GM19035 (cell line): ENCODE data around the gene SHF.

Experiments used
- ATAC-seq: cut with Tn5 transposase; IDR thresholded peaks from one replicate; pipeline ENCODE4 v1.9.1; 2021; ENCODE audit not compliant: unreplicated experiment

SHF gene

DNA sequence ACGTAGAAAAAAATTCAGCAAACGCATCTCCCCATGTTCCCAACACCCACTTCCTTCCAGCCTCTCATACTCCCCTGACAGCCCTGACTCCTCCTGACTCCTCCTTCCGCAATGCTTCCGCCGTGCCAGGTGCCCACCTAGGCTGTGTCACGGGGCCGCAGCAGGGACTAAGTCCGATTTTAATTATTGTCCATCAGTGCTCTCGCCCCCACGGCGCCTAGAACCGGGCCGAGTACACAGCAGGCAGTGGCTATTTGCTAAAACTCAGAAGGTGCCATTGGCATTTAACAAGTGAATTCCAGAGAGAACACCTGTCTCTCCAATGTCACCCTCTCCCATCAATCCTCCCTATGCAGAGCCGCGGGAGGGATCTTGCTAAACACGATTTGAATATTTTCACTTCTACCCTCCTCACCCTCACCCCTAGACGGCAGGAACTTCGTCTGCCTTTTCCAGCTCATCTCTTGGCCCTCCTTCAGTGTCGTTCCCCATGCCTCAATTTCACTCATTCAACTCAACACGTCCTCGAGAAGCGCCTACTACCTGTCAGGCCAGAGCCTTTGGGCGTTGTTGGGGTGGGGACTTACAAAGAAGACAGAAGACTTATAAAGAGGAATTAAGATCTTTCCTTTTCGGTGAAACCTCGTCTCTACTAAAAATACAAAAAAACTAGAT lies 11.5 kb upstream of the SHF start:
- ATAC-seq: peak; percentile 13

DNA sequence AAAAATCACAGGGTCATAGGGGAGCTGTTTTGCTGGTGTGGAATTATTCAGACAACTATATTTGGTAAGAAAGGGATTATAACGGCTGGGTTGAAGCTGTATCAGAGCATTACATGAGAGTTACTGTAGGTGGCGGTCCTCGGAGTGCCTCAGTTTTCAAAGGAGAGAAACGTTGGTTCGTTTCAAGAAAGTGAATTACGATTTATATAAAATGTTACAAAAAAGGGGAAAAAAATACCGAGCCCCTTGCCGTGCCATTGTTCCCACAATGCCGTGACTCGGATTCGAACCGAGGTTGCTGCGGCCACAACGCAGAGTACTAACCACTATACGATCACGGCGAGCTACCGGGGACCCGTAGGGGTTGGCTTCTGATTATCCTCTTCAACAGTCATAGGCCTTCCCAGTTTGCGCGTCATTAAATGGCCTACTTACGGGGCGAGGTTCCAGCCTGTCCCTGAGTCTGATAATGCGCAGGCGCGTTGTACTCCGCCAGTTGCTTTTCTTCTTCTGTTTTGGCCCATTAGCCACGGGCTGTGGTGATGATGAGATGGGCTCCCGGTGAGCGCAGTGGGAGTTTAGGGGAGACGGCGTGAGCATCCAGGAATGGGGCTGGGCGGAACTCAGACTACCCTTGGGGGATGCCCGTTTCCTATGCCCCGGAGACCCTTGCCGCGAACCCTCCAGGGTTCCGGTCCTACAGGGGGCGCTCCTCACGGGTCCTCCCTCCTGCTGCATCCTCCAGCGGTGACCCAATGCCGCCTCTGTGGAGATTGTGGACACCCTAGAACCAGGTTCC lies 10.8 kb upstream of the SHF start:
- peak; percentile 66 for ATAC-seq

DNA sequence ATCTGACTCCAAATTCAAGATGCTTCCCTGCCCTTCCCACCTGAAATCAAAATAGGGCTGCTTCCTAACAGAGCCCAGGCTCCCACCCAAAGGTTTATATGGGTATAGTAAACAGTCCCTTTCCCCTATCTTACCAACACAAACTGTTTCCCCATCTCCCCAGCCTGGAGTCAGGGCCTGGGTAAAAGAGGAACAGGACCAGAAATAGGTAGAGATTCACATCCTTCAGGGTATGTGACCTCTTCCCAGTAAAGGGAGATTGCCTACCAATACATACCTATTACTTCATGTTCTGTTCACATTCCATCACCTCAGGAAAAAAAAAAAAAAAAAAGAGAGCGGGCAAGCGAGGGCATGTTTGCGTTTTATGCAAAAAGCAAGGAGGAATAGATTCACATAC lies 9.7 kb upstream of the SHF start:
- ATAC-seq: no peak

DNA sequence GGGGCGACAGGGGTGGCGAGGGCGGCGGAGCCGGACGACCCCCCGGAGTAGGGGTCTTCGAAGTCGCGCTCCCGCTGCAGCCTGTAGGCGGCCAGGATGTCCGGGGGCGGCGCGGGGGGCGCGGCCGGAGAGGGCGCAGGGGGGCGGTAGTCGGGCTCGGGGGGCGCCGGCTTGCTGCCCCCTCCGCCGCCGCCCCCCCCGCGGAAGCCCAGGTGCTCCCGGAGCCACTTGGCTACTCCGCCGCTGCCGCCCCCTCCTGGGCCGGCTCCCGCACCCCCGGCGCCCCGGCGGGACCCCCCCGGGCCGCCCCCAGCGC lies 230 bp downstream of the SHF start:
- no peak for ATAC-seq

DNA sequence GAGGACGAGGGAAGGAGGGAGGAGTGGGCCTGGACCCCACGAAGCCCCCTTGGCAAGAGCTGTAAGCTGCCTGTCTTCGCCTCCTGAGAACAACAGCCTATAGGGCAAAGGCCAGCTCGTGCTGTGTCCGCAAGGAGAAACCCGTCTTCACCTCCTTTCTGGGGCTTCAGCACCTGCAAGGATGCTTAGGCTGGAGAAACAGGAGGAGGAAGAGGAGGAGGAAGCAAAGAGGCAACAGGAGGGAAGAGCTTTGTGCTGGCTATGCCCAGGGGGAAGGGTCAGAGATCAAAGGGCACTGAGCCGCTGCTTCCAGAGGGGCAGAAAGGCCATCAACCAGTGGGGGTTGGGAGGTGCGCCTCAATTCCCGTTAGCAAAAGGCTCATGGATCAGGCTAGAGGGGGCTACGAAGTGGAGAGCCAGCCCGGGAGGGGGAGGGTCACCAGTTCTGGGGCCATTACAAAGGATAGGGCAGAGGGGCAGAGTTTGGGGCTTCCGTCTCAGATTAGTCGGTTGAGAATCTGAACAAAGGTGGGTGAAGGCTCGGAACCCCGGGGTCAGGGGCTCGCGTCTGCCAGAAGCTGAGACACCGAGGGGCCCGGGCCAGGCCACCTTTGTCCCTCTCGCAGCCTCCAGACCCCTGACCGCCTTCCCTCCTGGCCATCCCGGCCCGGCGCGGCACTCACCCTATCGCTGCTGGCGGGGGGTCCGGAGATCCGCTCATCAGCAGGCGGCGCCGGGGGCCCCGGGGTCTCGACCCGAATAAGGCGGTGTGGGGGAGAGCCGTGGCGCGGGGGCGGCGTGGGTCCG lies 792 bp downstream of the SHF start:
- ATAC-seq: no peak

DNA sequence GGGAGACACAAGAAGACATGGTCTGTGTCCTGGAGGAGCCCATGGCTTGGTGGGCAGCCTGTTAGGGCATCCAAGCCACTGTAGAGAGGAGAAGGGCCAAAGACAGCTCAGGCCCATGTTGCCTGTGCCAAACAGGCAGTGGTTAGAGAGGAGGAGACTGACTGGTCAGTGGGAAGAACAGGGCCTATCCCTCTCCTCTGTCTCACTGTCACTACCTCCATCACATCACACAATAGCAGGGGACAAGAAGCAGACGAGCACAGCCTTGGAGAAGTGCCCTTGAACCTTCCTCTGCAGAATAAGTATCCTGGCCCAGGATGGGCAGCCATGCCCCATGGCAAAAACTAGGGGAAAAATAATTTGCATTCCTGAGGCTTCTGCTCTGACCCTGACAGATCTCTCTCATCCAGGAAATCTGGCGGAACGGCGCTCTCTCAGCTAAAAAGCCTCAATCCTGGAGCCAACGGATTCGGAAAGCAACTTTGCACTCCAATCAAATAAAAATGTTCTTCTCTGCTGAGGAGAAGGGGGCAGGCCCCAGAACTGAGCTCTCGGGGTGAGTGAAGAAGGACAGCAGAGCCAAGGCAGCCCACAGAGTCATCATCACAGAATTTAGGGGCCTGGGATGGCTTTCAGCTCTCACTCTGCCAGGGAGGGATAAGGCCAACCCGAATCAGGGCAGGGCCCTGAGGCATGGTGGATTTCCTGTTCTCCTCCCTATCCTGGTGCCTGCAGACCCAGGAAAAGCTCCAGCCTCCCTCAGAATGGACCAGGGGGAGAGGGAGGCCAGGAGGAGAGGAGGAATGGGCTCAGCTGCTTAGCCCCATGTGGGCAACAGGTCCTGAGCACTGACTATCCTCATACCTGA lies 1.6 kb downstream of the SHF start:
- no peak for ATAC-seq

DNA sequence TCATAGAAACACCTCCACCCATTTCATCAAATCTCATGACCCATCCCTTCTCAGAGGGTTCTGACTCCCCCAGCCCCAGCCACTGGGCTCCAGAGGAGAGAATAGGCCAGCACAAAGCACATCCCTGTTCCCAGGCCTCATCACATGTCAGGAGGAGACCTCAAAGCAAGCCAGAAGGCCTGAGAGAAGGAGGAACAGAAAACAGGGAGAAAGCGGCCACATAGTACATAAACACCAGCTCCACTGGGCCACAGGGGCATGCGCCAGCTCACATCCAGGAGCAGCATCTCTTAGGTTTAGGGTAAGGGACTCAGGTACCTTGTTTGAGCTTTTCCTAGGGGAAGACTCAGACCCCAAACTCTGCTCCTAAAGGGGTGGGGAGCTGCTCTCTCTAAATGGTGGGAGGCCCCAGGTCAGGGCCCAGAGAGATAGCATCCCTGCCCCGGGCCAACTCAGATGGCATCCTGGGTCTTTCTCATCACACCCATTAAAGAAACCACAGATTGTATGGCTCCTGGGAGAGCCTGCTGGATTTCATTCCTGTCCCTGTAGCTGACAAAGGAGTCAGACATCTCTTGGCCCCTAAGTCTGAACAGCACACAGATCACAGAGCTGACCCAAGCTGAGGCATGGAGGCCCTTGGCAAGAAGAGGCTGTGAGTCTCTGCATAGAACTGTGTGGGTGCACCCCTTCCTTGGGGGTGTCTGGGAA lies 2.5 kb downstream of the SHF start:
- ATAC-seq: no peak

DNA sequence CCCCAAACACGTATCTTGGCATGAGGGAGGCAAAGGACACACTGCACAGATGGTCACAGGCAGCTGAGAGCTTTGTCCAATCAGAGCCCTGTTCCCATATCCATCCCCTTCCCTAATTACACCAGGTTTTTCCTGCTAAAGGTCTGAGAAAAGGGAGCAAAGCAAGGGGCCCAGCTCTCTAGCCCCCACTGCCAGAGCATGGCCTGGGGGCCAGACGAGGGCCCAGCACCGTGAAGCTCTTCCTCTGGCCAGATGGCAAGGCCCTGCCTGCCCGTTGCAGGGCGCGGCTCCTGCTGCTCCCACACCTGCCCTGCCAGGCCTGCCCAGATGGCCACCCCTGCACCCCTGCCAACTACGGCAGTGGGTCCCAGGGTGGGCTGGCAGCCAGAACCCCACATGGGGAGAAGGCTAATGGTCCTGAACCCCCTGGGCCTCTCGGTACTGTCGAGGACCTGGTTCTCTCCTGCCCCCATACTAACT lies 3.2 kb downstream of the SHF start:
- ATAC-seq: no peak

DNA sequence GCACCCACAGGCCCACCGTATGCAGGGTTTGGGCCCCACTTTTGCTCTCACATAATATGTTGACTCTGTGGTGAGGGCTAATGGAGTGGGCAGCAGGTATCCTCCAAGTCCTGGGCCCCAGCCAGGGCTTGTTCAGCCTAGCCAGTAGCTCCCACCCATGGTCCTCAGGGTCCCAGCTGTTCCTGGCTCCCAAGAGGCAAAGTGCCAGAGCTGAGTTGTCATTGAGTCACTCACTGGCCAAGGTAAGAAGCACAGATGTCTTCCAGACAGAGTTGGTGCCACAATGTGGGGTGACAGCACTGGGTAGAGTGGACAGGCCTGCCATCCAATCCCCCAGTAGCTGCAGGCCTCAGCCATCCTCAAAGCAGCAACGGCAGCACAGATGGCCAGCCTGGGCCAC lies 4.3 kb downstream of the SHF start:
- no peak for ATAC-seq

DNA sequence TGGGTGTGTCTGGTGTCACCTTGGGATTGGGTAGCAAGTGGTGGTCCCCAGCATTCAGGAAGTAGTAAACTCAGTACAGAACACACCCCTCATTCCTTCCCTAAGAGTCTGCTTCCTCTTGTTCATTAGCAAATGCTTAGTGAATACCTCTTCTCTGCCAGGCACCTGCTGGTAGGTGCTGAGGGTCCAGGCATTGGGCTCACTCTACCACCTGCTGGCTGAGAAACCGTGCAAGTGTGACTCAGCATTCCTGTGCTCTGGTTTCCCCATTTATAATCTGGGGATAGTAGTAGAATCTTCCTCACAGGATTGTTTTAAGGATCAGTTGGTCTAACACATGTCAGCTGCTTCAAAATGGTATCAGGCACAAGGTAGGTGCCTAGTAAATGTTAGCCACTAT lies 4.8 kb downstream of the SHF start:
- ATAC-seq: no peak

DNA sequence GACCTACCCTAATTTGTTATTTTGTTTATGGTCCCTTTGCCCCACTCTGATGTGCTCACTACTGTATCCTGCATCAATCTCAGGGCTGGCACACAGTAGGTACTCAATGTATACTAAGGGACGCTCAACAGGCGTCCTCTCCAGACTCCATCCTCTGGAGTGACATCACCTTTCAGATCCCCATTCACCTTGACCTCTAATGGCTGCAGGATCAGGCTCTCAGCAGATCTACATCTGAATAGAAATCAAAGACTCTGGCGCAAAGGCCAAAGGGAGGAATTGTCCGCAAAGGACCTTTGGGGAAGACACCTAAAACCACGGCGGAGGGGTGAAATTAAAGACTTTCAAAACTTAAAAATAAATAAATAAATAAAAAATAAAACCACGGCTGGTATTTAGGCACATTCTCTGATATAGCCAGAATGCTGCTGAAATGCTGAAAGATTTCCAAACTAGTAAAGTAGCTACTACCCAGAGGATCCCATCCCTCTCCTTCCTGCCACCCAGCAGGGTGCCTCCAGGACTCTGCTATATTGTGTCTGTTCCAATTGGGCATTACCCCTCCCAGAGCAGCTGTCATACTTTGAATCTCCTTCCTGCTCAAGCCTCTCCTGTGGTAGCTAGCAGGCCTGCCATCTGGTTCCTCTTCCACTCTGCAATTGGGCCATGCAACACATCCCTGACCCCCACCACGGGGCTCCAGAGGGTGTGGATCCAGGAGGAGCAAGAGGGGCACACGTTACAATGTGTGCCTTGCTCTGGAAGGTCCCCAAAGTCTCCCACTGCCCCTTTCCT lies 6.1 kb downstream of the SHF start:
- ATAC-seq: no peak

DNA sequence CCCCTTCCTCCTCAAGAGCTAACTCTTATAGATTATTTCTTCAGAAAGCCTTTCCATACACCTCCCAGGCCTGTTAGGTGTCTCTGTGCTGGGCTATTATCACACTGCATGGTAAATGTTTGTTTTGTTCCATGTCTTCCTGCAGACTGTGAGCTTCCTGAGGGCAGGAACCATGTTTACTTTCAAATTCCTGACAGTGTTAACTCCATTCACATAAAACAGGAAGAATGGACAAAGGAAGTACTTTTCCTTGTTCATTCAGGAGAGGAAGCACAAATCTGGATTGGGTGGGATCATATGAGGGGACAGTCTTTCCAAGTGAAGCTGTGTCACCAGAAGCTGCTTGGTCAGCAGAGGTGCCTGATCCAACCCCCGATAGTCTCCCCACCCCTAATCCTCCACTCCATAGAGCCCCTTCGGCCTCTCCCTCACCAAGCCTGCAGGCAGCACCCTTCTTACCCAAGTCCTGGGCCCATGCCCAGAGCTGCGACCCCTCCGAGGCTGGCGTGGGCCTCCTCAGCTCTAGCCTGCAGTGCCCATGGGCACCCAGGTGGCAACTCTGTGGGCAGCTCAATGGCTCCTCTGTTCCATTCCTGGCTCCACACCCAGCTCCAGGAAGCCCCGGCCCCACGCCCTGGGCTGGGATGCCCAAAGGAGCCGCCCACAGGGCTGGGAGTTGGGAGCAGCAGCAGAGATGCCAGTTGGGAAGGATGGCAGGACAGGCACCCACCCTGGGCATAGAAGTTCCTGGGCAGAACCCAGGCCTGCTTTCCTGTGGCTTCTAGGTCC lies 6.9 kb downstream of the SHF start:
- ATAC-seq: no peak

DNA sequence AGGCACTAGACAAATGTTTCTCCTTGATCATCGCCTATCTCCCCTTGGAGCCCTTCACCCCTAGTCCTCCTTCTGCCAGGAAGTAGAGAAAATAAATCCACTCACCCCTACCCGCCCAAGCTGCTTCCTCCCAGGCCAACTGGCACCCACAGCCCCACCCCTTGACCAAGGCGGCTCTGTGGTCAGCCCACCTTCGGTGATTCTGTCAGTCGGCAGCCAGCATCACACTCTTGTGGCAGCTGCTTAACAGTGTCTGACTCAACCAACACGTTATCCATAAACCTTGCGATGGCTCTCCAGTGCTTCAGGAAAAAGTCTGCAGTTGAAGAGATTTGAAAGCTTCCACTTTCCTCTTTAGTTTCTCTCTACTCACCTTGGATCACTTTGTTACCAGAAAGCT lies 7.6 kb downstream of the SHF start:
- ATAC-seq: no peak

DNA sequence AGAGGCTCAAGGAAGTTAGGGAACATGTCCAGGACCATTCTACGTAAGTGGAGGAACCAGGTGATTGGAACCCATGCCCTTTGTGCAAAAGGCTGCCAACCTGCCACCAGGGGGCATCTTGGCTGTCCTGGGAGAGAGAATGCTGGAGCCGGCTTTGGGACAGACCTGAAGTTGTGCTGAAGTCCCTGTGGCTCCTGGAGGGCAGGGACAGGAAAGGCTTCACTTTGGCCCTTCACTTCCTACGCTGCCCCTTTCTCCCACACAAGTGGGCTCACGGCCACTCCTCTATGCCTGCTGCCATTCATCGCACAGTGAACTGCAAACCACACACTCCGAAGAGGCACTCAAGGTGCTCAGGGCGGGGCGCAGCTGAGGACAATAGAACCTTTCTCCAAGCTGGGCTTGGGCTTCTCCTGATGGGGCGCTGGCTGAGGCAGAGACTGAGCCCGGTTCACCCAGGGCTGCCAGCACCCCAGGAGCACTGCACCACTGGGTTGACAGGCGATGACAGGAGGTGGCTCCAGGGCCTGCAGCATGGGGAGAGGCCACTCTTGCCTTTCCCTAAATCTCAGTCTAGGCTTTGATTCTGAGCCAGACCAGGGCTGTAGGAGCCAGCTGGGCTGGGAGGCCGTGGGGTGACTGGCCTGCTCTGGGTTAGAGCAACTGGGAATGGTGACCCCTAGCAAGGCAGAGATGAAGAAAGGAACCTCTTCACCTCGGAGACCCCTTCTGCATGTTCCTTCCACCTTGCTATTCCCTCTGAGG lies 8.4 kb downstream of the SHF start:
- no peak for ATAC-seq

DNA sequence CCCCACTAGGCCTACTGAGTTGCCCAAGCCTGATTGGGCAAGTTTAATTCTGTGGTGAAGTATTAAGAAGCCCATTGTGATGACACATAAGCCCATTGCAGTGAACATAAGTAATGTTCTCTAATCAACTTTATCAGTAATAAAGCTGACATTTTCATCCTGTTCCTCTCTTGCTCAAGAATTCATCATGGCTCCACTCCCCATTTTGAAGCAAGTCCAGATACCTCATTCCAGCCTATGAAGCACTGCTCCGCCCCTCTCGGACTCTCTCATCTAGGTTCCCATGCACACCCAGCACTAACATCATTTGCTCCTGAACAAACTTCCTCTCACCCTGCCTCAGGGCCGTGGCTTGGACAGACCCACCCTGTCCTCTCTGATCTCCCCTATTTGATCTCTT lies 10.5 kb downstream of the SHF start:
- no peak for ATAC-seq

DNA sequence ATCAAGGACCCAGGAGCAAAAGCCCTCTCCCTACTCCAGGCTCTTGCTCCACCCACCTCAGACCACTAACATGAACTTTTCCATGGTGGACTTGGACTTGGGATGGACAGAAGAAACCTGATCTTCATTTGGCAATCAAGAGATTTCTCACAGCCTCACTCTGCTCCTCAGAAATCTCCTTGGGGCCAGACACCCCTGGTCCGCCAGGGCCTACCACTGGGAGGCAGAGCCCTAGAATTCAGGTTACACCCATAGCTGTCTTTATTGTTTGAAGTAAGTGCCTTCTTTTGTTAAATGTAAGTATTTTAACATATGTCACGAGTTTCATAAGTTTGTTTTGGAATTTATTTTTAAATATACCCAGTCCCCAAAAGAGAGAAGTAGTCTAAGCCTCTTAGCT lies 13.2 kb downstream of the SHF start:
- no peak for ATAC-seq

DNA sequence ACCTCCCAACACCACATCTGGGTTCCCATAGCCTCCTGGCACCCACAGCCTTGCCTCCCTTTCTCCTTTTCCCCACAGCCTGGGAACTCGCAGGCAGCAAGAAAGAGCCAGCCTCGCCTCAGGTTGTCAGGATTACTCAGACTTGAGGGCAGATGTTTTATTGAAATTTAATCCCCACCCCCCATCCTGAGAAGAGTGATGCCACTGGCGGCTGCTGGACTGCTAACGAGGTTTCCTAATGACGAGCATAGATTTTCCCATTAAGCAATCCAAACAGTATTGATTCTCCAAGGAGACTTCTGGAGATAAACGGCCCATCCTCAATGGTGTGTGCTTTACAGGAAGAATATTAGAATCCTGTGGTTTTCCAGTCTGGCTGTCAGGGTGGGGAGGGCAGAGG lies 13.7 kb downstream of the SHF start:
- ATAC-seq: no peak

DNA sequence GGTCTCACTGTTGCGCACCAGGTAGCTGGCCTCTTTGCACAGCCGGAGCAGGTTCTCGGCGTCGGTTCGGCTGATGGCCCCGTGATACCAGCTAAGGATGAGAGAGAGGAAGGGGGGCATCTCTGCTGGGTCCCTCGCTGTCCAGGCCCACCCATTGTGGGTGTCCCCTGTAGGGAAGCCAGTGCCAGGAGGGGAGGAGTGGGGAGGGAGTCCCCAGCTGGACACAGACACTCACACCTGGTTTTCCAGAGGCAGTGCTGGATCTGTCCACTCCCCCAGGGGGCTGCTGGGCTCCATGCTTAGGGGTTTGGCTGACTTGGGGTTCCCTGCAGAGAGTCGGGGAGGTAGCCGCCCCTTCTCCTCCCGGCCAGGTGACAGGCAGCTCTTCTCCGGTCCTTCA lies 15.9 kb downstream of the SHF start:
- ATAC-seq: no peak
